Pancreas (tissue), 10 donors: ENCODE results near the gene SULT1A2. TPM values are rescaled to one million over a fixed set of nuclear protein-coding genes. Genes with fewer than 3 reads are reported as not detected.

Experiments used
- ATAC-seq, 4 donors: fragments of 200-7000 bp; cut with Tn5 transposase; one replicate each; pipeline versions ENCODE4 v1.8.0 to v1.9.1; 2020; ENCODE audit warnings: mild to moderate bottlenecking in 4 of 4, moderate library complexity in 4 of 4
- DNase-seq, 6 donors: peaks; one replicate each; pipeline ENCODE4 v3.0.0-alpha.2; 2020
- FAIRE-seq: peaks from 2 replicates; lab custom pipeline; 2012; peaks lifted over from hg19 to GRCh38; lab: Jason Lieb, UNC
- H3K27ac ChIP-seq, 4 donors: fragments of 200-600 bp; sonication (generic); 1 replicate in 3 of 4; 2 replicates in 1 of 4; pipeline versions ENCODE4 v1.5.0 to v1.8.0; 2020
- H3K27me3 ChIP-seq, 4 donors: fragments of 200-600 bp; one replicate each; pipeline ENCODE4 v1.8.0; 2021
- H3K36me3 ChIP-seq, 3 donors: fragments of 200-600 bp; sonication (generic) in 1 of 3; one replicate each; pipeline versions ENCODE4 v1.5.0 to v1.8.0; 2020 to 2021
- H3K4me1 ChIP-seq, 3 donors: fragments of 200-600 bp; one replicate each; pipeline ENCODE4 v1.8.0; 2021
- H3K4me3 ChIP-seq, 4 donors: fragments of 200-600 bp; sonication (generic) in 2 of 4; one replicate each; pipeline versions ENCODE4 v1.5.0 to v1.8.0; 2020 to 2021
- H3K9me3 ChIP-seq, 4 donors: fragments of 200-600 bp; one replicate each; pipeline ENCODE4 v1.8.0; 2021
- CTCF ChIP-seq, 4 donors: fragments of 200-600 bp; sonication (generic) in 3 of 4; IDR thresholded peaks; one replicate each; pipeline versions ENCODE4 v1.5.0 to v1.8.0; 2021; ENCODE audit warnings: antibody characterized with exemption in 4 of 4
- WGBS, 2 donors: extraction: QIAGEN DNeasy Blood & Tissue Kit; methylation state at CpG; one replicate each; pipeline ENCODE4 v1.1.7; 2013; 5-methylcytosine and 5-hydroxymethylcytosine counted together
- intact Hi-C, 3 donors: fragments of 100-400 bp; cut with DNase I; formaldehyde crosslinking; loops; one replicate each; pipeline versions ENCODE4 v1.11.1 to v1.14.2; 2022
- polyA plus RNA-seq, 2 donors: library from polyadenylated mRNA; stranded (reverse); fragments of 200-250 nt; gene quantifications; one replicate each; pipeline ENCODE4 v1.2.3, GENCODE V29; 2013
- total RNA-seq, 6 donors: library from RNA; stranded (reverse); fragmentation: NEBNext Ultra II Directional in 4 of 6; extraction: Animal tissue kit (Norgen Biotek cat#: 25700) in 4 of 6; gene quantifications; one replicate each; pipeline versions ENCODE4 v1.2.1 to v1.2.4, GENCODE V29; 2021 to 2023
- donor health status: healthy with polysubstance abuse.
- donor health status: DM: no; HTN: no; CAD: no; lungs with moderate emphysema.
- donor health status: DM: no; HTN: no; CAD: no.
- donor health status: control.
- donor health status: control.
- donor health status: Bipolar disorder and iron deficiency.
- donor health status: DM: yes; HTN: yes; CAD: no.
- donor health status: DM: no; HTN: no; CAD: no.
- donor health status: DM: no; HTN: no; CAD: no.
- donor health status: DM: yes; HTN: yes; CAD: no.

The SULT1A2 gene
- total and polyA plus RNA-seq, 8 donors = 0.41 to 6.0 (median 1.4) TPM

GRCh38 chr16:28573738-28574718, 22.8 kb downstream of the SULT1A2 start:
- no peak for TF ChIP-seq CTCF (IDR thresholded peaks at IDR 0.05)
- no peaks in the 10 kb centered on the region for H3K36me3 ChIP-seq
- DNase-seq = no peak
- H3K4me3 ChIP-seq = no peak overlapping the region
- no peaks in the 10 kb centered on the region for H3K27me3 ChIP-seq
- no peak overlapping the region for H3K27ac ChIP-seq
- ATAC-seq = peak in 1 of 4 donors; percentile 26
- intact Hi-C loops = no loop called here
- H3K4me1 ChIP-seq = no peaks in the 10 kb centered on the region
- WGBS, 2 donors = 73 to 83% methylated on average over 17 of the region's 17 CpGs
- no peak for FAIRE-seq
- no peaks in the 10 kb centered on the region for H3K9me3 ChIP-seq

GRCh38 chr16:28572696-28573510, 23.9 kb downstream of the SULT1A2 start:
- ATAC-seq (peak in 2 of 4 donors; percentile 22 to 66), FAIRE-seq (no peak), DNase-seq (no peak)
- H3K27me3 ChIP-seq = no peaks in the 10 kb centered on the region
- intact Hi-C loops = no loop called here
- H3K36me3 ChIP-seq = no peaks in the 10 kb centered on the region
- no peaks in the 10 kb centered on the region for H3K4me1 ChIP-seq
- WGBS, 2 donors = 79 to 81% methylated on average over 15 of the region's 15 CpGs
- no peak overlapping the region for H3K4me3 ChIP-seq
- H3K27ac ChIP-seq = no peak overlapping the region
- no peaks in the 10 kb centered on the region for H3K9me3 ChIP-seq
- no peak for TF ChIP-seq CTCF (IDR thresholded peaks at IDR 0.05)

GRCh38 chr16:28569968-28570752, 26.7 kb downstream of the SULT1A2 start:
- H3K27me3 ChIP-seq = no peaks in the 10 kb centered on the region
- H3K4me3 ChIP-seq = no peak overlapping the region
- intact Hi-C loops = no loop called here
- H3K9me3 ChIP-seq = no peaks in the 10 kb centered on the region
- DNase-seq = no peak
- H3K27ac ChIP-seq = no peak overlapping the region
- no peaks in the 10 kb centered on the region for H3K36me3 ChIP-seq
- no peak for ATAC-seq
- TF ChIP-seq CTCF (IDR thresholded peaks at IDR 0.05) = no peak
- WGBS, 2 donors = 94 to 100% methylated on average over 4 of the region's 4 CpGs
- H3K4me1 ChIP-seq = no peaks in the 10 kb centered on the region
- no peak for FAIRE-seq

- H3K36me3 ChIP-seq = no peaks in the 10 kb centered on the region
- no peak for FAIRE-seq
- no peak for TF ChIP-seq CTCF (IDR thresholded peaks at IDR 0.05)
- no peak for ATAC-seq
- no peak for DNase-seq
- no peaks in the 10 kb centered on the region for H3K9me3 ChIP-seq
- no peak overlapping the region for H3K27ac ChIP-seq
- no peaks in the 10 kb centered on the region for H3K27me3 ChIP-seq
- H3K4me1 ChIP-seq = no peaks in the 10 kb centered on the region
- intact Hi-C loops = no loop called here
- 94 to 95% methylated on average over 5 of the region's 5 CpGs for WGBS, 2 donors
- H3K4me3 ChIP-seq = no peak overlapping the region
Measured at GRCh38 chr16:28569021-28569420, 27.8 kb downstream of the SULT1A2 start.
